Brain pericyte (primary cell): ENCODE results near the gene CCL19.

Experiments used
- DNase-seq: peaks from one replicate; pipeline ENCODE4 v3.0.0-alpha.2; 2012; ENCODE audit warnings: low read depth, low spot score

CCL19 gene

DNA sequence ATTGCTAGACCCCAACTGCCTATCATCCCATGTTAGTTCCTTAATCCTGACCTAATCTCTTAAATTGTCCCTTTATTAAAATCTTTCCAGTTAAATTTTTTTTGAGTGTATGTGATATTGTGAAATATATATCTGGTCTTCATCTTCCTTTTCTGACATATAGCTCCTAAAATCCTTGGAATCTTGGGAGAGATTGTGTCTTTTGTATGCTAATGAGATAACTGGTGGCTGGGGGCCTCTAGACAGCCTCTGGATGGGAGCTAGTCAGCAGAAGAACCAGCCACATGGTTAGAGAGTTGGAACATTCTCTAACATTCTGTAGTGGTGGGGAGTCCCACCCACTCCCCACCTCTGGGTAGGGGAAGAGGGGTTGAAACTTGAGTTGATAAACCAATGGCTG is 3.7 kb upstream of the CCL19 start:
- DNase-seq: no peak

DNA sequence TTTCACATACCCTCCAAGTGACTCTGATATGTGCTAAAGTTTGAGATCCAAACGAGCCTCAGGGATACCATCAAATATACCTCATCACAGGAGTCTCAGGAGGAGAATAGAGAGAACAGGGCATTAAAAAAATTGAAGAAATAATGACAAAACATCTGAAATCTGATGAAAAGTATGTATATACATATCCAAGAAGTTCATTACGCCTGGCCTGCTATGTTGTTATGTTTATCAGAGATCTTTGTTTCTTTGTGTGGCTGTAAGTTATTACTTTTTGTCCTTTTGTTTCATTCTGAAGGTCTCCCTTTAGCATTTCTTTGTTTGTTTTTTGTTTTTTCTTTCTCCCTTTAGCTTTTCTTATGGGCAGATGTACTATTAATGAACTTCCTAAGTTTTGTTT is 2.5 kb upstream of the CCL19 start:
- DNase-seq: no peak

DNA sequence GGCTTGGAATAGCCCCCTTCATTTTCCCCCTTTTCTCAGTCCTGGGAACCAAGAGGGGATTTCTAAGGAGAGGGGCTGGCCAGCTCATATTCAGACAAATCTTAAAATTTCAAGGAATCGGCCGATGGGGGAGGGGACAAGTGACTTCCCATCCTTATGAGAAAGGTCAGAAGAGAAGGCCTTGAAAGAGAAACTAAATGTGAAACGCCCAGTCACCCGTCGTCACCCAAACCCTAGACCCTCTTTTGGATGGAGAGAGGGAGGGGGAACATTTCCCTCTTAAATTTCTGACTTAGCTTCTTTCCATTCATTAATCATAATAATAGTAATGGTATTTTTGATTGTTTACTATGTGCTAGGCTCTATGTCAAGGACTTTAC is 850 bp upstream of the CCL19 start:
- DNase-seq: no peak

DNA sequence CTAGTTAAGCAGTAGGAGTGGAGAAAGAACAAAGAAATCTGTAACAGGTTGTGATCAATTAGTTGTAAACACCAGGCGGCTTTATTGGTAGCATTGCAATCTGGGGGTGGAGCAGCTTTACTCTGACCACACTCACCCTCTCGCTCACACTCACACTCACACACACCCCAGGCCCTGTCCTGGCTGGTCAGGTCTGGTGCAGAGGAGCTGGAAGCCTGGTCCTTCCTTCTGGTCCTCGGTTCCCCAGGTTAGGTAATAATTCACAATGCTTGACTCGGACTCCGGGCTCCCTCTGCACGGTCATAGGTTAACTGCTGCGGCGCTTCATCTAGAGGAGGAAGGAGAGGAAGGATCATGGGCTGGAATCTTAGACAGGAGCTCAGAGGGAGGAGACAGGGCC is 1.6 kb downstream of the CCL19 start:
- no peak for DNase-seq

DNA sequence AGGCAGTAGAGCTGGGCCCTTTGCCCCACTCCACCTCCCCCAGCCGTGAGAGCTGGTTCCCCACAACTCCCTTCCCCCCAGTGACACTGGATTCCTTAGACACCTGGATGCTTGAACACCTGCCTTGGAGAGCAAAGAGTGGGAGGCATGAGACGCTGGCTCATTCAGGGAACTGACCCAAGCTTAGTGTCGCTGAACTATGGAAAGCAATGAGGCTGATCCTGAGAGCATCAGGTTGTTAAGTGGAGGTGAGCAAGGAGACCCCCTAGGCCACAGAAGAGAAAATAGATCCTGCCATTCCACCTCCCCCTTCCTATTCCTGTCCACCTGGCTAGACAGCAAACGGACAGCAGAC is 2.0 kb downstream of the CCL19 start:
- DNase-seq: no peak

DNA sequence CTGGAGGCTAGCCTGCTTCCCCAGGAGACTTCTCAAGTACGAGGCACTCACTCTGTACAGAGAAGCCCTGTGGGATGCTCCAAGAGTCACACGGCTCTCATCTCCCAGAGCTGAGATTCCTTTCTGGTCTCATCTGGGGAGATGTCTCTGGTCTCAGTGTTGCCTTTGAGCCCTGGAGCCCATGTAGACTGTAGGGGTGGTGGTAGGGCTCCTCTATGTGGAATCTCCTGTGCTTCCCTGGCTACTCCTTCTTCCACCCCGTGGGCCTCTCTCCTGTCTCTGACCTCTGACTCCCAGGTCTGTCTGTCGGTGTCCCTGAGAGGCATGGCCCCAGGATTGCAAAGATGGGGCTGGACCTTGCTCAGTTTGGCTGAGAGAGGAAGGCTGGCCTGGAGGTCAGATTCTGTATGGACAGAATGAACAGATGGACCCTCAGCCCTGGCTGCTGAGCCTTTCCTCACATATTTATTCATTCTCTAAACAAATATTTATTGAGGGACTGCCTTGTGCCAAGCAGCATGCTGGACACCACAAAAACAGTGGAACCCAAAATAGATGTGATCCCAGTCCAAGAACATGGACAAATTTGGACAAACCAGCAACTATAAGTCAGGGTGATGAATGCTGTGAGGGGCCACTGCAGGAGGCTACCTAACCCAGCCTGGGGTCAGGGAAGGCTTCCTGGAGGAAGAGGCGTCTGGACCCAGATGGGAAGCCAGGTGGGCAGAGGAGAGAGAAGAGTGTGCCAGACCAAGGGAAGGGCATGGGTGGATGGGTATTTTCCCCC is 2.6 kb downstream of the CCL19 start:
- DNase-seq: no peak

DNA sequence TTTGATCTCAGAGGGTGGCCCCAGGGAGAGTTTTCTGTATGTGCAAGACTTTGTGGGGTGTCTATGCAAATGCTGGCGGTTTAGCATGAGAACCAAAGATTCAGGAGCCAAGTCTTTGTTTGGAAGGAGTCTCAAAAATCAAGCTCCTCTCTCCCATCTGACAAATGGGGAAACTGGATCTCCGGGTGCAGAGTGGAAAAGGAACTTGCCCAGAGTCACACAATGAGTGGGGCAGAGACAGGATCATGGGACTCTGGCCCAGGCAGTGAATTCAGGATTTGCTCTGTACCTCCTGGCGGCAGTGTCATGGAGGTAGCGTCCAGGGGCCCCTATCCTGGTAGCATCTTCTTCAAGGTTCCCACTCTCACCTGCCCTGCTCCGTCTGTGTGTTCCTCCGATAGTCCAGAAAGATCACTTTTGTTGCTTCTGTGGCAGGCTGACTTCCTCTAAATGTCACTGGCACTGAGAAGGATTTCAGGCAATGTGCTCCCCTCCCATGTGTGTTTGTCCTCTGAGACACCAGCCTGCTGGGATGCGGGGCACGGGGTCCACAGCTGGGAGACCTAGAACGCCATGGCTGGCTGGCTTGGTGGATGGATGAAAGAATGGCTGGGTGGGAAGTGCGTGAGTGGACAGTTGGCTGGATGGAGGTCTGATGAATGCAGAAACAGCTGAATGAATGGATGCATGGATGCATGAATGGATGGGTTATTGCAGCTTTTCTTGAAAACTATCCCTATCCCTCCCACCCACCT is 3.6 kb downstream of the CCL19 start:
- no peak for DNase-seq

DNA sequence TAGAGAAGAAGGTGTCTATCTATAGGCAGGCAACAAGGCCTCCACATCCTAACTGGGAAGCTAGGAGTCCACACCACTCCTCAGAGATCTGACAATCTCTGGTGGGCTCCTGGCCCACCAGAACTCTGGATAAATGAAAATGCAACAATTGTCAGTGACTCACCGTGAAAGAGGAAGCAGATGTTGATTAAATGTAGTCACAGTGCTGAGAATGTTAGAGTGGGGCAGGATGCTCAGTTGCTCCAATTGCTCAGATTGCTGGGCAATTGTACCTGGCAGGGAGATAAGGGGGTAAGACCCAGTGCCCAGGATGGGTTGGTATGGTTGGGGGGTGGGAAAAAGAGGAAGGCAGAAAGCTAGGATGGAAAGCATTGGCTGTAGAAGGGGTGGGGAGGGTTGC is 4.3 kb downstream of the CCL19 start:
- no peak for DNase-seq

DNA sequence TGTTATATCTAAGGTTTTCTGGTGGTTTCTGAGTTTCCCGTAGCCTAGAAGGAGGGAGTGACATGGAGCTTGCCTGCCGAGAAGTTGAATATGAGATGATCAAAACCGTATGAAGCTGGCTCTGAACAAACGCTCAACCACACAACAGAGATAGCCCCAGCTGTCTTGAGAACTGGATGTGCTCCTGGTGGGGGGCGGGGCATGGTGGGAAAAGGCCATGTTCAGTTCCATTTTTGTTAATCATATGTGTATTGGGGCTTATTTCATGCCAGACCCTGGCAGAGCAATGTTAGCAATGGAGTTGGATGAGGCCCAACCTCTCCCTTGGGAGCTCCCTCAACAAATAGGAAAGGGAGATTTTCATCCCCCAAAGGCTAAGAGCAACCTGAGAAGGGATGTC is 4.8 kb downstream of the CCL19 start:
- no peak for DNase-seq

DNA sequence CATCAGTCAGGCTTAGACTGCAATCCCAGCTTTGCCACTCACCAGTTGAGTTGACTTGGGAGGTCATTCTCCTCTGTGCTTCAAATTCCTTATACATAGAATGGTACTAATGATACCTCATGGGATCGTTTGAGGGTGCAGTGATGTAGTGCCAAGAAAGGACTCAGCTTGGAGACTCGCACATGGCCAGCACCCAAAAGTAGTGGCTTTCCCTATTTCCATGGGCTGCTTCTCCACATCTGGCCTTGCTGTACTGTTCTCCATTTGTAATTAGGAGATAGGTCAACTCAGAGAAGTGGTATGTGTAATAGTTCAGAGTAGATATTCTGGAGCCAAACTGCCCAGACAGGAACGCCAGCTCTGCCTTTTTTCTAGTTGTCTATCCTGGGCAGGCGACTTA is 5.5 kb downstream of the CCL19 start:
- DNase-seq: no peak

DNA sequence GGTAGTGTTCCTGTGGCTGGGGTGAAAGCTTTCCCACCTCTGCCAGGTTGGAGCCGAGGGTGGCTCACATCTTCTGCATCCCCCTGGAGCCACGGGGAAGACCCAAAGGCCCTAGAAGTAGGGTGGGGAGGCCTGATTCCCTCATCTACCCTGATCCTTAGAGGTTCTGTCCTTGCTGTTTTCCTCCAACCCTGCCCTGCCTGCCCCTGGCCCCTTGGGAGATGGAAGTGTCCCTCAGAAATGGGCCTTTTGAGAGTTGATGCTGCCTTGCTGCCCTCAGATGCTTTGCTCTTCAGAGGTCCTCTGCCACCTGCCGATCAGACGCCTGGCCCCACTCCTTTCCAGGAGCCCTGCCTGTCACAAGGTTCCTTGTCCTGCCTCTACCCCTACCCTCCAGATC is 6.3 kb downstream of the CCL19 start:
- no peak for DNase-seq

DNA sequence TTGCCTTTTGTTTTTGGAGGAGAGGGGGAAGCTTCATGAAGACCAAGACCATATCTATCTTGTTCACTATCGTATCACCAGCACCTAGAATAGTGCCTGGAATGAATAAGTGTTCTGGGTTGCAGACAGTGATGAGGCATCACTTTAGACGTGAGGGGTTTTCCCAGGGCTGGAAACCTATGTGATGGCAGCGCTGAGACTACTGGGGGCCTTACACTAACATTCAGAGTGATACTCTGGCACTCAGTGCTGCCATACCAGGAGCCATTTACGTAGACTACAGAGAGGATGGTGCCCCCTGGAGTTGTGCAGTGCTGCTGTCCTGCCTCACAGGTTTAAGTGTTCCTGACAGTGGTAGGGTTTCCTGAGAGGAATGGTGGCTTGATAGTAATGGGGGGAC is 6.9 kb downstream of the CCL19 start:
- DNase-seq: no peak

DNA sequence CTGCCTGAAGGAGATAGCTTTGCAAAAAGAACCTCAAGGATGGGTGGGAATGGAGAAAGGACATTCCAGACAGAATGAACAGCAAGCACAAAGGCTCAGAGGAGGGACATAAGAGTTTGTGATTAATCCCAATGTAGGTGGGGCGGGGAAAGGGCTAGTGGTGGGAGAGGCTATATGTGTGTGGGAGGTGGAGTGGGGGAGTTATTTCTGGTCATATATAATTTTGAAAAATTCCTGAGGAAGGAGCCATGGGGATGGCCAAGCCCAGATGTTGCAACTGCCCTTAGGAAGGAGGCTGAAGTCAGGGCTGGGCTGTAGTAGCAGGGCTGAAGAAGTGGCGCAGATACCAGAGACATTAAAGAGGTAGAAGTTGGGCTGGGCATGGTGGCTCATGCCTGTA is 15.2 kb downstream of the CCL19 start:
- DNase-seq: no peak

DNA sequence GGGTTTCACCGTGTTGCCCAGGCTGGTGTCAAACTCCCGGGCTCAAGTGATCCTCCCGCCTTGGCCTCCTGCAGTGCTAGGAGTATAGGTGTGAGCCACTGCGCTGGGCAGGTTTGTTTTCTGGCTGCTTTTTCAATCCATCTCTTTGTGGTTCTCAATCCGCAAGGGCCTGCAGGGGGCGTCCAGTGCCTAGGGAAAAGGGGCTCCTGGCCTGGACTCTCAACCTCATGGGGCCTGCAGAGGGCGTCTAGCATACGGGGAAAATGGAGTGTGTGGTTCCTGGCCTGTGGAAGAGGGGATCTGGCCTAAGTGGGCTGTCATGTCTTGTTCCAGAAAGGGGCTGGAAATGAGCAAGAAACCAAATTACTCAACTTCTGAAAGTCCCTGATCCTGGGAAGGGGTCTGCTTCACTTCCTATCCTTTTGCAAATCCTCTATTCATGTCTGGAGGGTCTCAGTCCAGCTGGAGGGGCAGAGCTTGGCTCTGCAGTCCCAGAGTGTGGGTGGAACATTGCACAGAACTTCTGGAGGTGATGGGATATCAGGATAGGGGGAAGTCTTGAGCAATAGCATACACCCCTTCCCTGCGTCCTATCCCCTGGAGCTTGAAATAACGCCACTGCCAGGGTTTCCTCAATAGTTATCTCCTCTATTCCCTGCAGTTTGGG is 15.9 kb downstream of the CCL19 start:
- DNase-seq: no peak

DNA sequence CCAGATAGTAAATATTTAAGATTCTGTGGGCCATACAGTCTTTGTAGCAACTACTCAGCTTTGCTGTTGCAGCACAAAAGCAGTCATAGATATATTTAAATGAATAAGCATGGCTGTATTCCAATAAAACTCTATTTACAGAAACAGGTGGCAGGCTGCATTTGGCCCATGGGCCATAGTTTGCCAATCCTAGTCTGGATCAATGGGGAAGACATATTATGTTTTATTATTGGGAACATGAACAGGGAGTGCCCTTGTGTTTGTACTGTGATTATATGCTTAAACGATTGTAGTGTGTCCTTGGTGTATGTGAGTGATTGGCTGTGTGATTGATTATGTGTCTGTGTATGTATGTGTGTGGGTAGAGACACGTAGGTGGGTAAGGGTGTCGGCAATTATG is 16.6 kb downstream of the CCL19 start:
- DNase-seq: no peak

DNA sequence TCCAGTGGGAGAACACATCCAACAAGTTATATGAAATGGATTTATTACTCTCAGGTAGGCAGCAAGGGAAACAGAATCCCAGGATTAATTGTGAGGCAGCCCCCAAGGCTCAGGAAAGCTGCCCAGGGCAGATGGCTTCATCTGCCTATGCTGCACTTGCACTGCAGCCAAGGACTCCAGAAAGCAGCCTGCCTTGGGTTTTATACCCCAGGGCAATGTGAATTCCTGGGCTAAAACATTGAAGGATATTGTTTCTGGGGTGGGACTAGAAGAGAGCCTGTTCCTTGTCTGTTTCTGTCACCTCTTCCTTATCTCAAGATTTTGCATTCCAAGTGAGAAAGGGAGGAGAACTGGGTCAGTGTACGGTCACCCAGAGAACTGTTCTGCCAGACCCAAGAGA is 19.8 kb downstream of the CCL19 start:
- no peak for DNase-seq

DNA sequence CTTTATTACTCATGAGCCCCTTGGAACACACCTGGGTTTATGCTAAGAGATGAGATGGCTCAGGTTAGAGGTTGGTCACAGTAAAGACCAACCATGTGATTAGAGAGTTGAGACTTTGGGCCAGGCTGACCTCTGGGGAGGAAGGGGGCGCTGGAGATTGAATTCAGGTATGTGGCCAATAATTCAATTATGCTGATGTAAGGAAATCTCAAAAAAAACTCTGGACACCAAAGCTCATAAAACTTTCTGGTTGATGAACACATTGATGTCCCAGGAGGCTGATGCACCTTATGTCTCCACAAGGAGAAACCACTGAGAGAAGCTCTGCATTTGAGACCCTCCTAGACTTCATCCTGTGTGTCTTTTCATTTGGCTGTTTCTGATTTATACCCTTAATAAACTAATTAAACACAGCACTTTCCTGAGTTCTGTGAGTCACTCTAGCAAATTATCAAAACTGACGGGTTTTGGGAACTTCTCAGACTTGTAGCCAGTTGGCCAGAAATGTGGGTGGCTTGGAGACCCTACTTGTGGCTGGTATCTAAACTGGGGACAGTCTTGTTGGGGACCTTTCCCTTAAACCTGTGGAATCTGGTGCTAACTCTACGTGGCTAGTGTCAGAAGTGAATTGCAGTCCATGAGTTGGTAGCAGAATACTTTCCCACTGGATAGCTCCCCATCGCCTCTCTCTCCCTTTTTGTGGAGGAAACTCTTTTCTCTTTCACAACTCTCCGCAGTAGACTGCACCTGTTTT is 21.1 kb downstream of the CCL19 start:
- no peak for DNase-seq

DNA sequence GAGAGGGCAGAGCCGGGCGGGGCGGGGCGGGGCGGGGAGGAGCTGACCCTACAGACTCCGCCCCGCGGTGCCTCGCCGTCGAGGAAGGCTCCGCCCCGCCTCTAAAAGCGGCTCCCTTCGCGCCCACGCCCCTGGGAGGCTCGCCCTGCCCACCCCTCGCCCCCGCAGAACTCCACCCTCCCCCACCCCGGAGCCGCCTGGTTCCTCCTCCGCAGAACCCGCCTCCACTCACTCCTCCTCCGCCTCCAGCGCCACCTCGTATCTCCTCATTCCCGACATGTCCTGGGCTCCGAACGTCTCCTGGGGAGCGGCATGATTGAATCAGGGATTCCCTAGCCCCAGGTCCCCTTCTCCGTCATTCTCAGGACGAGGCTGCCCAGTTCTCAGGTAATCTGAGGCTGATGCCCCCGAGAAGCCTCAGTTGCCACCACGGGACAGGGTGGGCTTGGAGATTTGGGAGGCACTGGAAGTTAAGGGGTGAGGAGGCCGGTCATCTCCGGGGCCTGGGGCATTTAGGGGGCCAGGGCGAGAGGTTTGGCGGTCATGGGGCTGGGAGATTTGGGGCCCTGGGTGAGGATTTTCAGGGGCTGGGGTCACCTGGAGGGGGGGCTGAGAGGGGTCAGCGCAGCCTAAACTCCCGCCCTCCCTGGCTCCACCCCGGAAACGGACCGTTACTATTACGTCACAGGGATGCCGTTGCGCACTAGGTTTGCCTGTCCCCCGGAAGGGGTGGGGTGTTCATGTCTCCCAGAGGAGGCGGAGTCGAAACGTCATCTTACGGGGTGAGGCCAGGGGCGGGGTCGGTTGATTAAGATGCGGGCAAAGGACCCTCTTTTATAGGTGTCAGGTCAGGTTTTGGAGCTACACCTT is 25.5 kb downstream of the CCL19 start:
- peak; percentile 72 for DNase-seq

DNA sequence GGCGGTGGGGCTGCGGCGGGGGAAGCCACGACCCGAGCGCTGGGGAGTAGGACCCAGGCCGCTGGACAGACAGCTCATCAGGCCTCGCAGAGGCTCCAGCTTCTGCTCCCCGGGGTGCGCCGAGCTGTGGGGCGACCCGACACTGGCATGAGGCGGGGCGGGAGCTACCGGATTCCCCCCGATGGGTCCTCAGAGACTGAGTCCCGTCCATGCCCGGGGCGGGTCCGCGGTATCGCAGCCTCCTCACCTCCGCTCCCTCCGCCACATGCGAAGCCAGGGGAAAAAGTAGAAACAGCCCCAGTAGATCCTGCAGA is 26.1 kb downstream of the CCL19 start:
- no peak for DNase-seq

DNA sequence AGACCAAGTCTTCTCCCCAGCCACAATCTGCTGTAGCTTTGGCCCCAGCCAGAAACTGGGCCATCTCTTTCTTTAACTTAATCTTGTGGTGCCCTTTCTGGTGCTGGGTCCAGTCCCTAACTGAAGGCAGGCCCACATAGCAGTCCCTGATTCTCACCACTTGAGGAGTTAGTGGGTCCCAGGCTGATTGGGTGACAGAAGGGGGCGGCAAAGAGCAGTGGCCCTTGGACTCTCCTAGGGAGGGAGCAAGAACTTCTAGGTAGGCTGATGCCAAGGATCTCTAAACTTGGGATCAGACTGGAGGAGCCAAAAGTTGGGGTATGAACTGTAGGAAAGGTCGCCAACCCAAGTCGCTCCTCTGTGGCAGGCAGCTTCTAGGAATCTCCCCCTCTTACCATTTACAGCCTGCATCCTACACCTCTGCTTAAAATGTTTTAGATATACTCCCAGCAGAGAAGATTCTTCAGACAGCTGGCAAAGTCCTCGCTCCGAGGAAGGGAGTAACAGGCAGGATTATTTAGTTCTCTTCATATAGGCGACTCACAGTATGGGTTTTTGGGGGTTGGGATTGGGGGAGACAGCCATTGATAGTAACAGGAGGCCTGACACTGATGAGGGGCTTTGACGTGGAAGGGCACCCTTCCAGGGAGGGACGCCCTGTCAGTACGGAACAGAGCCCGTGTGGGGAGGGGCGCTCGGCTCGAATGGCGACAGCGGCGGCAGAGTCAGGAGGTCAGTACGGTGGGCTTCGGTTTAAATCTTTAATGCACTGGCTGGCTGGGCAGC is 26.6 kb downstream of the CCL19 start:
- peak; percentile 34 for DNase-seq

DNA sequence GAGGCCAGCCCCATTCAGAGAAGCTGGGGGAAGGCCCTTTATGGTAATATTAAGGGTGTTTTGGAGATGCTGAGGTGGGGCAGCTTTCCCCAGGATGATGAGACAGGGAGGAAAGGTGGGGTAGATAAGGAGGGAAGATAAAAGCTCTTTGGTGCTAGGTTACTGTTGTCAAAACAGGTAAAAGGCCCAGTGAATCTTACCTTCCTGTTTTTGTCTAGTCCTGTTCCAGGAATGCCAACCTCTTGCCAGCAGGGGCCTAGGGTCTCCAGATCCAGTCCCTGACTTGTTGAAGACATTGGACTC is 27.8 kb downstream of the CCL19 start:
- DNase-seq: no peak
